Panc1 (cell line): Measurements from ENCODE around the gene SEL1L3. TPM values are rescaled to one million over a fixed set of nuclear protein-coding genes. Genes with fewer than 3 reads are reported as not detected.

Experiments used
- ATAC-seq: fragments of 200-7000 bp; cut with Tn5 transposase; 2 replicates; pipeline ENCODE4 v1.9.1; 2020; ENCODE audit warnings: mild to moderate bottlenecking, moderate library complexity
- BruUV-seq: library from RNA; stranded (reverse); fragments of 400-500 nt; replicated peaks from 2 replicates; lab custom pipeline; 2021; lab: Mats Ljungman, UMichigan
- CTCF ChIA-PET: fragments of 300-600 bp; sonication (Branson Sonifier 250); formaldehyde crosslinking; loops from one replicate; lab custom pipeline; 2022; ENCODE audit warnings: antibody characterized with exemption; lab: Charles Lee
- POLR2A ChIA-PET: fragments of 300-600 bp; sonication (Branson Sonifier 250); formaldehyde crosslinking; loops from one replicate; lab custom pipeline; 2022; ENCODE audit warnings: antibody characterized with exemption; lab: Charles Lee
- DNase-seq: peaks from one replicate; pipeline ENCODE4 v3.0.0-alpha.2; 2010; ENCODE audit warnings: low read depth, low spot score
- H3K27ac ChIP-seq: 2 replicates; pipeline ENCODE4 v1.5.1; 2011; ENCODE audit warnings: mild to moderate bottlenecking, low read length, inconsistent platforms
- H3K27me3 ChIP-seq: fragments of 200-500 bp; sonication (Bioruptor generic); 2 replicates; pipeline ENCODE4 v1.6.0; 2014; ENCODE audit warnings: low read length, inconsistent platforms; ENCODE audit not compliant: control insufficient read depth, insufficient read depth
- H3K36me3 ChIP-seq: fragments of 200-500 bp; sonication (Bioruptor generic); 2 replicates; pipeline ENCODE4 v1.5.1; 2014; ENCODE audit warnings: inconsistent platforms, mild to moderate bottlenecking, low read length, moderate library complexity; ENCODE audit not compliant: control insufficient read depth, insufficient read depth
- H3K4me1 ChIP-seq: 2 replicates; pipeline ENCODE4 v1.5.1; 2011; ENCODE audit warnings: inconsistent platforms, mild to moderate bottlenecking, low read length, moderate library complexity; ENCODE audit not compliant: control insufficient read depth, insufficient read depth
- H3K4me3 ChIP-seq, 2 experiments: 2 replicates each; pipeline ENCODE4 v1.5.1; 2011 to 2012; ENCODE audit warnings: low read depth in 2 of 2, low read length in 2 of 2, mild to moderate bottlenecking in 2 of 2, inconsistent platforms in 1 of 2, moderate library complexity in 1 of 2
- H3K9me3 ChIP-seq: fragments of 200-500 bp; sonication (Bioruptor generic); 2 replicates; pipeline ENCODE4 v1.5.1; 2014; ENCODE audit warnings: low read depth, mild to moderate bottlenecking, inconsistent platforms, low read length, moderate library complexity; ENCODE audit not compliant: control insufficient read depth, insufficient read depth
- POLR2AphosphoS5 ChIP-seq: IDR thresholded peaks from 2 replicates; pipeline ENCODE4 v1.6.1; 2012; ENCODE audit warnings: mild to moderate bottlenecking, low read depth, low read length, moderate library complexity
- SIN3A ChIP-seq: IDR thresholded peaks from 2 replicates; pipeline ENCODE4 v1.6.1; 2012; ENCODE audit warnings: low read depth, mild to moderate bottlenecking, low read length, moderate library complexity, borderline replicate concordance; ENCODE audit not compliant: insufficient read depth
- TCF7L2 ChIP-seq: IDR thresholded peaks from 2 replicates; pipeline ENCODE4 v1.6.1; 2011; ENCODE audit warnings: mild to moderate bottlenecking, low read depth, low read length, inconsistent platforms
- in situ Hi-C: cut with HindIII; loops from 2 replicates; pipeline ENCODE4 v1.10.0; 2016; ENCODE audit warnings: low sequenced_read_pairs, low pct_unique_long_range_greater_than_20kb
- intact Hi-C: fragments of 100-400 bp; cut with micrococcal nuclease; formaldehyde crosslinking; loops from one replicate; pipeline ENCODE4 v1.10.0; 2022; ENCODE audit not compliant: unreplicated experiment
- total RNA-seq: library from RNA; stranded (reverse); gene quantifications from one replicate; pipeline ENCODE4 v1.2.1, GENCODE V29; 2021; ENCODE audit not compliant: unreplicated experiment
- TF ChIP-seq, protein P1 (sequence below): fragments of 450-650 bp; IDR thresholded peaks from 2 replicates; pipeline ENCODE4 v1.5.1; 2017; ENCODE audit warnings: mild to moderate bottlenecking
- TF ChIP-seq, protein P2 (sequence below), 2 experiments: IDR thresholded peaks; 2 replicates each; pipeline ENCODE4 v1.6.1; 2011 to 2012; ENCODE audit warnings: low read depth in 2 of 2, control low read depth in 1 of 2, low read length in 1 of 2, mild to moderate bottlenecking in 1 of 2, moderate library complexity in 1 of 2; ENCODE audit not compliant: insufficient read depth in 1 of 2

Gene SEL1L3
- total RNA-seq, 1 experiment from 2014 or later: 1.1 TPM

DNA sequence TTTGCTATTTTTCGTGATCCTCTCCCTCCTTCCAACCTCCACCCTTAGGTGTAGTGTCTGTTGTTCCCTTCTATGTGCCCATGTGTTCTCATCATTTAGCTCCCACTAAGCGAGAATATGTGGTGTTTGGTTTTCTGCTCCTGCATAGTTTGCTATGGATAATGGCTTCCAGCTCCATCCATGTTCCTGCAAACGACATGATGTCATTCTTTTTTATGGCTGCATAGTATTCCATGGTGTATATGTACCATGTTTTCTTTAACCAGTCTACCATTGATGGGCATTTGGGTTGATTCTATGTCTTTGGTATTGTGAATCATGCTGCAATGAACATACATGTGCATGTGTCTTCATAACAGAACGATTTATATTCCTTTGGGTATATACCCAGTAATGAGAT lies 102.7 kb downstream of the SEL1L3 start:
- BruUV-seq: no TSS peak
- no peaks in the 10 kb centered on the region for H3K9me3 ChIP-seq
- H3K27ac ChIP-seq: no peak overlapping the region
- in situ Hi-C loops: no loop called here
- POLR2A ChIA-PET: no interaction called here
- H3K27me3 ChIP-seq: no peaks in the 10 kb centered on the region
- intact Hi-C loops: no loop called here
- H3K4me3 ChIP-seq: no peak overlapping the region
- TF ChIP-seq, protein P1, sequence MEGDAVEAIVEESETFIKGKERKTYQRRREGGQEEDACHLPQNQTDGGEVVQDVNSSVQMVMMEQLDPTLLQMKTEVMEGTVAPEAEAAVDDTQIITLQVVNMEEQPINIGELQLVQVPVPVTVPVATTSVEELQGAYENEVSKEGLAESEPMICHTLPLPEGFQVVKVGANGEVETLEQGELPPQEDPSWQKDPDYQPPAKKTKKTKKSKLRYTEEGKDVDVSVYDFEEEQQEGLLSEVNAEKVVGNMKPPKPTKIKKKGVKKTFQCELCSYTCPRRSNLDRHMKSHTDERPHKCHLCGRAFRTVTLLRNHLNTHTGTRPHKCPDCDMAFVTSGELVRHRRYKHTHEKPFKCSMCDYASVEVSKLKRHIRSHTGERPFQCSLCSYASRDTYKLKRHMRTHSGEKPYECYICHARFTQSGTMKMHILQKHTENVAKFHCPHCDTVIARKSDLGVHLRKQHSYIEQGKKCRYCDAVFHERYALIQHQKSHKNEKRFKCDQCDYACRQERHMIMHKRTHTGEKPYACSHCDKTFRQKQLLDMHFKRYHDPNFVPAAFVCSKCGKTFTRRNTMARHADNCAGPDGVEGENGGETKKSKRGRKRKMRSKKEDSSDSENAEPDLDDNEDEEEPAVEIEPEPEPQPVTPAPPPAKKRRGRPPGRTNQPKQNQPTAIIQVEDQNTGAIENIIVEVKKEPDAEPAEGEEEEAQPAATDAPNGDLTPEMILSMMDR: no peak
- TF ChIP-seq, protein P2, sequence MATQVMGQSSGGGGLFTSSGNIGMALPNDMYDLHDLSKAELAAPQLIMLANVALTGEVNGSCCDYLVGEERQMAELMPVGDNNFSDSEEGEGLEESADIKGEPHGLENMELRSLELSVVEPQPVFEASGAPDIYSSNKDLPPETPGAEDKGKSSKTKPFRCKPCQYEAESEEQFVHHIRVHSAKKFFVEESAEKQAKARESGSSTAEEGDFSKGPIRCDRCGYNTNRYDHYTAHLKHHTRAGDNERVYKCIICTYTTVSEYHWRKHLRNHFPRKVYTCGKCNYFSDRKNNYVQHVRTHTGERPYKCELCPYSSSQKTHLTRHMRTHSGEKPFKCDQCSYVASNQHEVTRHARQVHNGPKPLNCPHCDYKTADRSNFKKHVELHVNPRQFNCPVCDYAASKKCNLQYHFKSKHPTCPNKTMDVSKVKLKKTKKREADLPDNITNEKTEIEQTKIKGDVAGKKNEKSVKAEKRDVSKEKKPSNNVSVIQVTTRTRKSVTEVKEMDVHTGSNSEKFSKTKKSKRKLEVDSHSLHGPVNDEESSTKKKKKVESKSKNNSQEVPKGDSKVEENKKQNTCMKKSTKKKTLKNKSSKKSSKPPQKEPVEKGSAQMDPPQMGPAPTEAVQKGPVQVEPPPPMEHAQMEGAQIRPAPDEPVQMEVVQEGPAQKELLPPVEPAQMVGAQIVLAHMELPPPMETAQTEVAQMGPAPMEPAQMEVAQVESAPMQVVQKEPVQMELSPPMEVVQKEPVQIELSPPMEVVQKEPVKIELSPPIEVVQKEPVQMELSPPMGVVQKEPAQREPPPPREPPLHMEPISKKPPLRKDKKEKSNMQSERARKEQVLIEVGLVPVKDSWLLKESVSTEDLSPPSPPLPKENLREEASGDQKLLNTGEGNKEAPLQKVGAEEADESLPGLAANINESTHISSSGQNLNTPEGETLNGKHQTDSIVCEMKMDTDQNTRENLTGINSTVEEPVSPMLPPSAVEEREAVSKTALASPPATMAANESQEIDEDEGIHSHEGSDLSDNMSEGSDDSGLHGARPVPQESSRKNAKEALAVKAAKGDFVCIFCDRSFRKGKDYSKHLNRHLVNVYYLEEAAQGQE (IDR thresholded peaks at IDR 0.05; ENCODE audit: insufficient read depth in 1 of 2, low read depth in 2 of 2, low read length in 1 of 2): no peak
- TF ChIP-seq TCF7L2: no peak
- TF ChIP-seq POLR2AphosphoS5: no peak
- no peak for TF ChIP-seq SIN3A
- no peaks in the 10 kb centered on the region for H3K36me3 ChIP-seq
- H3K4me1 ChIP-seq: no peaks in the 10 kb centered on the region
- no peak for ATAC-seq
- CTCF ChIA-PET: no interaction called here
- no peak for DNase-seq

DNA sequence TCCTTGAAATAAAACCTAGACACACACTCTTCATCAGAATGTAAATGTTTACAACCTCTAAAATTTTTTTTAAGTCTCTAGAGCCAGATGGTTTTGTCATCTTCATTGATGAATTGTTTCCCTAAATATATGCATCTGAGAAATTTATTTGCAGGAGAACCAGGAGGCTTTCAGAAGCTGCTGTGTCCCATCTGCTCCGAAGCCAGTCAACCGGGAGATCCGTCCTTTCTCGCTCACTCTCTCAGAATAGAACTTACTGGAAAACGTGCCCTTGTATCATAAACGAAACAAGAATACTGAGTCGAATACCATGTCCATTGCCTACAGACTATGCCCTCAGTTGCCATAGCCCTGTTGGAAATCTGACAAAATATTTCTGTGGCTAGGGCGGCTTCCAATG lies 103.7 kb downstream of the SEL1L3 start:
- Histone ChIP-seq H3K4me3 (no peak overlapping the region), H3K4me1 (no peaks in the 10 kb centered on the region), H3K9me3 (no peaks in the 10 kb centered on the region), H3K36me3 (no peaks in the 10 kb centered on the region), H3K27me3 (no peaks in the 10 kb centered on the region), H3K27ac (no peak overlapping the region)
- ChIA-PET POLR2A (no interaction called here), CTCF (no interaction called here)
- BruUV-seq: no TSS peak
- intact Hi-C loops (no loop called here), in situ Hi-C loops (no loop called here)
- TF ChIP-seq POLR2AphosphoS5: no peak
- TF ChIP-seq, protein P1: no peak
- no peak for TF ChIP-seq SIN3A
- no peak for TF ChIP-seq TCF7L2
- TF ChIP-seq, protein P2 (IDR thresholded peaks at IDR 0.05; ENCODE audit: insufficient read depth in 1 of 2, low read depth in 2 of 2, low read length in 1 of 2): no peak
- no peak for DNase-seq
- ATAC-seq: no peak
